GM21390 (cell line): ENCODE measurements around the gene CRYGD.
"Not testable (repeated sequence)": the region's sequence is repeated elsewhere in the genome, so short reads cannot be mapped to it uniquely, and the experiment has no call there.

Experiments
- ATAC-seq: cut with Tn5 transposase; IDR thresholded peaks from one replicate; pipeline ENCODE4 v1.9.1; 2021; ENCODE audit not compliant: unreplicated experiment

Gene CRYGD

GRCh38 chr2:208130712-208131110, 6.4 kb upstream of the CRYGD start:
- no peak for ATAC-seq

- ATAC-seq = no peak
Measured at GRCh38 chr2:208129744-208130711, 5.7 kb upstream of the CRYGD start, which contains the start of gene CRYGC. Gene CRYGC, minus strand, starts transcription at chr2:208129828. Its CDS starts 36 bp downstream, at chr2:208129792.

- no peak for ATAC-seq
Measured at GRCh38 chr2:208128136-208128535, 3.8 kb upstream of the CRYGD start.

- no peak for ATAC-seq
Measured at GRCh38 chr2:208127090-208127489, 2.8 kb upstream of the CRYGD start.

- ATAC-seq = no peak
Measured at GRCh38 chr2:208125251-208125650, 927 bp upstream of the CRYGD start.

GRCh38 chr2:208122248-208122647, 2.1 kb downstream of the CRYGD start:
- ATAC-seq = no peak

- no peak for ATAC-seq
Measured at GRCh38 chr2:208118918-208119317, 5.4 kb downstream of the CRYGD start.

- not testable (repeated sequence) for ATAC-seq
Measured at GRCh38 chr2:208117390-208117789, 6.9 kb downstream of the CRYGD start.

- no peak for ATAC-seq
Measured at GRCh38 chr2:208112969-208113368, 11.4 kb downstream of the CRYGD start.

GRCh38 chr2:208112273-208112745, 12.0 kb downstream of the CRYGD start:
- ATAC-seq = not testable (repeated sequence)

GRCh38 chr2:208103616-208104015, 20.7 kb downstream of the CRYGD start:
- ATAC-seq = no peak

GRCh38 chr2:208101716-208102631, 22.4 kb downstream of the CRYGD start:
- ATAC-seq = no peak

GRCh38 chr2:208099682-208100470, 24.4 kb downstream of the CRYGD start:
- no peak for ATAC-seq

GRCh38 chr2:208098701-208099100, 25.6 kb downstream of the CRYGD start:
- not testable (repeated sequence) for ATAC-seq

- no peak for ATAC-seq
Measured at GRCh38 chr2:208098267-208098666, 26.1 kb downstream of the CRYGD start.

GRCh38 chr2:208097801-208098200, 26.5 kb downstream of the CRYGD start:
- no peak for ATAC-seq

GRCh38 chr2:208097313-208097712, 27.0 kb downstream of the CRYGD start:
- ATAC-seq = no peak

- no peak for ATAC-seq
Measured at GRCh38 chr2:208096080-208096479, 28.2 kb downstream of the CRYGD start.

- no peak for ATAC-seq
Measured at GRCh38 chr2:208093128-208093527, 31.2 kb downstream of the CRYGD start.

- no peak for ATAC-seq
Measured at GRCh38 chr2:208092093-208092832, 32.1 kb downstream of the CRYGD start.
